ENCODE results near the gene CCR5.

The CCR5 gene

DNA sequence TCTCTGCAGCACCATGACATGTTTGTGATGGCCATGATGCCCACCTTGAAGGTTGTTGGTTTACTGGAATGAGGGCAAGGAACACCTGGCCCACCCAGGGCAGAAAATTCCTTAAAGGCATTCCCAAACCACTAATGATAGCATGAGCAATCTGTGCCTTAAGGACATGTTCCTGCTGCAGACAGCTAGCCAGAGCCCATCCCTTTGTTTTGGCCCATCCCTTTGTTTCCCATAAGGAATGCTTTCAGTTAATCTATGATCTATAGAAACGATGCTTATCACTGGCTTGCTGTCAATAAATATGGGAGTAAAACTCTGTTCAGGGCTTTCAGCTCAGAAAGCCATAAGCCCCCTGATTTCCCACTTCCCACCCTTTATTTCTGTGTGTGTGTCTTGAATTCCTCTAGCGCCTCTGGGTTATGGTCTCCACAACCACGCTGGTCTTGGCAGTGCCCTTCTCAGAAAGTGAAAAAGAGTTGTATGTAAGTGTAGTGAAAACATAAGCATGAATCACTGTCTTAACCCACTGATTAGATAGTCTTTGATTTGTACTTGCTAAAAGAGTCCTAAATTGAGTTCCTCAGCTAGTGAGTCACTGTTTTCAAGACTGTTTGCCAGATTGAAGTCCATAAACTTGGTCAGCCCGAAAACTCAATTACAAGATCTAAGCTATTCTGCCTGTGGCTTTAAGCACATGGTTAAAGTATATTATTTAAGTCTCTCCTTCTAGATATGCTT lies 35.8 kb upstream of the CCR5 start:
- Histone ChIP-seq H3K4me3 (ENCODE audit: low read depth, low read length) (no peak overlapping the region), H3K9me3 (ENCODE audit: severe bottlenecking) (peaks cover 7% of the 10 kb centered on the region), H3K36me3 (no peaks in the 10 kb centered on the region), H3K27ac (no peak overlapping the region), H3K27me3 (ENCODE audit: insufficient read depth, low read depth, severe bottlenecking) (peaks cover 58% of the 10 kb centered on the region)
- DNase-seq: no peak
- TF ChIP-seq, protein P1, sequence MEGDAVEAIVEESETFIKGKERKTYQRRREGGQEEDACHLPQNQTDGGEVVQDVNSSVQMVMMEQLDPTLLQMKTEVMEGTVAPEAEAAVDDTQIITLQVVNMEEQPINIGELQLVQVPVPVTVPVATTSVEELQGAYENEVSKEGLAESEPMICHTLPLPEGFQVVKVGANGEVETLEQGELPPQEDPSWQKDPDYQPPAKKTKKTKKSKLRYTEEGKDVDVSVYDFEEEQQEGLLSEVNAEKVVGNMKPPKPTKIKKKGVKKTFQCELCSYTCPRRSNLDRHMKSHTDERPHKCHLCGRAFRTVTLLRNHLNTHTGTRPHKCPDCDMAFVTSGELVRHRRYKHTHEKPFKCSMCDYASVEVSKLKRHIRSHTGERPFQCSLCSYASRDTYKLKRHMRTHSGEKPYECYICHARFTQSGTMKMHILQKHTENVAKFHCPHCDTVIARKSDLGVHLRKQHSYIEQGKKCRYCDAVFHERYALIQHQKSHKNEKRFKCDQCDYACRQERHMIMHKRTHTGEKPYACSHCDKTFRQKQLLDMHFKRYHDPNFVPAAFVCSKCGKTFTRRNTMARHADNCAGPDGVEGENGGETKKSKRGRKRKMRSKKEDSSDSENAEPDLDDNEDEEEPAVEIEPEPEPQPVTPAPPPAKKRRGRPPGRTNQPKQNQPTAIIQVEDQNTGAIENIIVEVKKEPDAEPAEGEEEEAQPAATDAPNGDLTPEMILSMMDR (IDR thresholded peaks at IDR 0.05; ENCODE audit: low read depth, low read length): no peak

DNA sequence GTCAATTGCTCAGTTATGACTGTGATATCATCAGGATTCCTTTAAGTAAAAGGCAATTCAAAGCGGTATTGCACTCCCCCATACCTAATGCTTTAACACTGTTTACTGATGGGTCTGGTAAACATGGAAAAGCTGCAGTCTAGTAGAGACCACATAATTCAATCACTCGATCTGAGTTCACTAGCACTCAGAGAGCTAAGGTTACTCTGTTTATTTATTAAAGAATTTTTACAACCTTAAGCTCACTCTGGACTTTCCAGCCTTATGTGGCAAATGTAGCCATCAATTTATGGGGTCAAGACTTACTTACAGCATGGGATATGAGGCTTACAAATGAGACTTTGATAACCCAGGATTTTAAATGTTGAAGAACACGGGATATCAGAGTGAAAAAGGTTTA lies 35.2 kb upstream of the CCR5 start:
- Histone ChIP-seq H3K9me3 (ENCODE audit: severe bottlenecking) (peaks cover 7% of the 10 kb centered on the region), H3K27ac (no peak overlapping the region), H3K27me3 (ENCODE audit: insufficient read depth, low read depth, severe bottlenecking) (peaks cover 62% of the 10 kb centered on the region), H3K36me3 (no peaks in the 10 kb centered on the region), H3K4me3 (ENCODE audit: low read depth, low read length) (no peak overlapping the region)
- TF ChIP-seq, protein P1 (IDR thresholded peaks at IDR 0.05; ENCODE audit: low read depth, low read length): no peak
- no peak for DNase-seq

DNA sequence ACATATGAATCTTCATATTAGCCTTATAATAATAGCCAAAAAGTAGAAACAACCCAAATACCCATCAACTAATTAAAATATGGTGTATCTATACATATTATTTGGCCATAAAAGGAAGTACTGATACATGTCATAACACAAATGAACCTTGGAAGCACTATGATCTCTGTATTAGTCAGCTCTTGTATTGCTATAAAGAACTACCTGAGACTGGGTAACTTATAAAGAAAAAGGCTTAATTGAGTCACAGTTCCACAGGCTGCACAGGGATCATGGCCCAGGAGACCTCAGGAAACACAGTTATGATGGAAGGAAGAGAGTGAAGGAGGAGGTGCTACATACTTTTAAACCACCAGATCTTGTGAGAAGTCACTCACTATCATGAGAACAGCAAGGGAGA lies 32.8 kb upstream of the CCR5 start:
- H3K27me3 ChIP-seq (ENCODE audit: insufficient read depth, low read depth, severe bottlenecking): peaks cover 48% of the 10 kb centered on the region
- peaks cover 7% of the 10 kb centered on the region for H3K9me3 ChIP-seq (ENCODE audit: severe bottlenecking)
- no peak overlapping the region for H3K27ac ChIP-seq
- H3K36me3 ChIP-seq: no peaks in the 10 kb centered on the region
- TF ChIP-seq, protein P1 (IDR thresholded peaks at IDR 0.05; ENCODE audit: low read depth, low read length): no peak
- no peak overlapping the region for H3K4me3 ChIP-seq (ENCODE audit: low read depth, low read length)
- no peak for DNase-seq

DNA sequence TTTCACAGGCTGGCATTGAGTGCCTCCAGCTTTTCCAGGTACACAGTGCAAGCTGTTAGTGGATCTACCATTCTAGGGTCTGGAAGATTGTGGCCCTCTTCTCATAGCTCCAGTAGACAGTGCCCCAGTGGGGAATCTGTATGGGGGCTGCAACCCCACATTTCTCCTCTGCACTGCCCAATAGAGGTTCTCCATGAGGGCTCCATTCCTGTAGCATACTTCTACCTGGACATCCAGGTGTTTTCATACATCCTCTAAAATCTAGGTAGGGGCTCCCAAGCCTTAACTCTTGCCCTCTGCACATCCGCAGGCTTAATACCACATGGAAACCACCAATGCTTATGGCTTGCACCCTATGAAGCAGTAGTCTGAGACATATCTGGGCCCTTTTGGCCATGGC lies 31.9 kb upstream of the CCR5 start:
- H3K27ac ChIP-seq: no peak overlapping the region
- no peaks in the 10 kb centered on the region for H3K36me3 ChIP-seq
- no peak for DNase-seq
- H3K9me3 ChIP-seq (ENCODE audit: severe bottlenecking): peaks cover 7% of the 10 kb centered on the region
- H3K27me3 ChIP-seq (ENCODE audit: insufficient read depth, low read depth, severe bottlenecking): peaks cover 44% of the 10 kb centered on the region
- TF ChIP-seq, protein P1 (IDR thresholded peaks at IDR 0.05; ENCODE audit: low read depth, low read length): no peak
- no peak overlapping the region for H3K4me3 ChIP-seq (ENCODE audit: low read depth, low read length)

DNA sequence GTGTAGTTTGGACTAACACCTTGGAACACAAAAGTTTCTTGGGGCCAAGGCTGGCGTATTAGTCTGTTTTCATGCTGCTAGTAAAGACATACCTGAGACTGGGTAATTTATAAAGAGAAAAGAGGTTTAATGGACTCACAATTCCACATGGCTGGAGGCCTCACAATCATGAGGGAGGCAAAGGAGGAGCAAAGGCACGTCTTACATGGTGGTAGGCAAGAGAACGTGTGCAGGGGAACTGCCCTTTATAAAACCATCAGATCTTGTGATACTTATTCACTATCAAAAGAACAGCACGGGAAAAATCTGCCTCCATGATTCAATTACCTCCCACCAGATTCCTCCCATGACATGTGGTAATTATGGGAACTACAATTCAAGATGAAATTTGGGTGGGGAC lies 26.3 kb upstream of the CCR5 start:
- TF ChIP-seq, protein P1 (IDR thresholded peaks at IDR 0.05; ENCODE audit: low read depth, low read length): no peak

More for the DNA sequence above, 26.3 kb upstream of the CCR5 start:
- no peaks in the 10 kb centered on the region for H3K36me3 ChIP-seq
- peaks cover 4% of the 10 kb centered on the region for H3K9me3 ChIP-seq (ENCODE audit: severe bottlenecking)
- no peak for DNase-seq
- no peak overlapping the region for H3K4me3 ChIP-seq (ENCODE audit: low read depth, low read length)
- H3K27me3 ChIP-seq (ENCODE audit: insufficient read depth, low read depth, severe bottlenecking): peaks cover 39% of the 10 kb centered on the region
- no peak overlapping the region for H3K27ac ChIP-seq

Measured in WERI-Rb-1 (cell line).